Endothelial cell of umbilical vein (primary cell): ENCODE results near the gene STX16.

Source experiments
- EZH2 ChIP-seq: IDR thresholded peaks from 2 replicates; pipeline ENCODE4 v1.6.1; 2012; ENCODE audit warnings: borderline replicate concordance, low read depth, mild to moderate bottlenecking, moderate library complexity, low read length, inconsistent platforms; ENCODE audit not compliant: severe bottlenecking
- FOS ChIP-seq: IDR thresholded peaks from 2 replicates; pipeline ENCODE4 v1.6.1; 2011; ENCODE audit warnings: mild to moderate bottlenecking, low read length, moderate library complexity, borderline replicate concordance; ENCODE audit not compliant: insufficient read depth
- GATA2 ChIP-seq: IDR thresholded peaks from 2 replicates; pipeline ENCODE4 v1.7.0; 2011; ENCODE audit warnings: low read depth, mild to moderate bottlenecking, moderate library complexity, mixed read lengths, low read length; ENCODE audit not compliant: insufficient read length, insufficient read depth
- JUN ChIP-seq: IDR thresholded peaks from 2 replicates; pipeline ENCODE4 v1.6.1; 2011; ENCODE audit warnings: borderline replicate concordance, low read depth; ENCODE audit not compliant: insufficient read length, insufficient read depth
- MAX ChIP-seq: IDR thresholded peaks from 2 replicates; pipeline ENCODE4 v1.6.1; 2011; ENCODE audit not compliant: insufficient read depth, insufficient read length
- MYC ChIP-seq: IDR thresholded peaks from one replicate; pipeline ENCODE4 v1.6.1; 2011; ENCODE audit warnings: mild to moderate bottlenecking, low read depth, low read length
- POLR2A ChIP-seq: IDR thresholded peaks from 2 replicates; pipeline ENCODE4 v1.6.1; 2012; ENCODE audit warnings: low read depth, mild to moderate bottlenecking, control low read depth, low read length
- POLR2AphosphoS5 ChIP-seq: IDR thresholded peaks from 2 replicates; pipeline ENCODE4 v1.6.1; 2012; ENCODE audit warnings: low read depth, mild to moderate bottlenecking, control low read depth, low read length, moderate library complexity; ENCODE audit not compliant: insufficient read depth
- TF ChIP-seq, protein P1 (sequence below), 2 donors: IDR thresholded peaks; 1 replicate in 1 of 2; 2 replicates in 1 of 2; pipeline ENCODE4 v1.5.1; 2011; ENCODE audit warnings: low read length in 2 of 2, mild to moderate bottlenecking in 2 of 2, moderate library complexity in 2 of 2, control low read depth in 1 of 2, inconsistent platforms in 1 of 2, low read depth in 1 of 2; ENCODE audit not compliant: insufficient read depth in 1 of 2; ENCODE audit errors: extremely low read depth in 1 of 2

DNA sequence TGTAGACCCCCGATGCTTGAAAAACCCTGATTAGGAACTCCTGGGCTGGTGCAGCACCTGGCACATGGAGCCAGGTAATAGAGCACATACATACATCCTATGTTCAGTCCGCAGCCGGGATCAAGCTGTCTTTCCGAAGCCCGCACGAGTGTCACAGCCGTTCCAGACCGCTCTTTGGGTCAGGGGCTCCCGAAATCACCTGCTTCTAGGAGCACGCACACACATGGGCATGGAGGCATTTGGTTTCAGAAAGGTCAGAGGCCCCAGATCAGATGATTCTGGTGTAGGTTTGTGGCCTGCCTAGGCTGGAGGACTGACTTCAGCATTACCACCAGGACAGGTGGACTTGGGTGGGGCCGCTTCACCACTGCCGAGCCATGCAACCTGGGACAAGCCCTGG is 42.1 kb upstream of the STX16 start:
- TF ChIP-seq, protein P1, sequence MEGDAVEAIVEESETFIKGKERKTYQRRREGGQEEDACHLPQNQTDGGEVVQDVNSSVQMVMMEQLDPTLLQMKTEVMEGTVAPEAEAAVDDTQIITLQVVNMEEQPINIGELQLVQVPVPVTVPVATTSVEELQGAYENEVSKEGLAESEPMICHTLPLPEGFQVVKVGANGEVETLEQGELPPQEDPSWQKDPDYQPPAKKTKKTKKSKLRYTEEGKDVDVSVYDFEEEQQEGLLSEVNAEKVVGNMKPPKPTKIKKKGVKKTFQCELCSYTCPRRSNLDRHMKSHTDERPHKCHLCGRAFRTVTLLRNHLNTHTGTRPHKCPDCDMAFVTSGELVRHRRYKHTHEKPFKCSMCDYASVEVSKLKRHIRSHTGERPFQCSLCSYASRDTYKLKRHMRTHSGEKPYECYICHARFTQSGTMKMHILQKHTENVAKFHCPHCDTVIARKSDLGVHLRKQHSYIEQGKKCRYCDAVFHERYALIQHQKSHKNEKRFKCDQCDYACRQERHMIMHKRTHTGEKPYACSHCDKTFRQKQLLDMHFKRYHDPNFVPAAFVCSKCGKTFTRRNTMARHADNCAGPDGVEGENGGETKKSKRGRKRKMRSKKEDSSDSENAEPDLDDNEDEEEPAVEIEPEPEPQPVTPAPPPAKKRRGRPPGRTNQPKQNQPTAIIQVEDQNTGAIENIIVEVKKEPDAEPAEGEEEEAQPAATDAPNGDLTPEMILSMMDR (IDR thresholded peaks at IDR 0.05; ENCODE audit: extremely low read depth in 1 of 2, insufficient read depth in 1 of 2, low read depth in 1 of 2, low read length in 2 of 2), result no peak
- TF ChIP-seq POLR2AphosphoS5 (no peak), FOS (no peak), JUN (no peak), EZH2 (no peak), POLR2A (no peak), MAX (no peak), MYC (no peak), GATA2 (no peak)
